Endothelial cell of umbilical vein (primary cell): ENCODE data around the gene NID2. TPM values are rescaled to one million over a fixed set of nuclear protein-coding genes. Genes with fewer than 3 reads are reported as not detected.

Source experiments
- BruUV-seq: library from RNA; stranded (reverse); fragments of 400-500 nt; replicated peaks from 2 replicates; lab custom pipeline; 2021; lab: Mats Ljungman, UMichigan
- CTCF ChIA-PET: fragments of 300-600, 350-600 bp; sonication (Branson Sonifier 250); formaldehyde crosslinking; loops from one replicate; lab custom pipeline; 2021; ENCODE audit warnings: antibody characterized with exemption, inconsistent platforms; lab: Charles Lee
- POLR2A ChIA-PET: fragments of 300-600, 350-600 bp; sonication (Branson Sonifier 250); formaldehyde crosslinking; loops from one replicate; lab custom pipeline; 2021; ENCODE audit warnings: antibody characterized with exemption, inconsistent platforms; lab: Charles Lee
- DNase-seq: peaks from one replicate; pipeline ENCODE4 v3.0.0-alpha.2; 2011; ENCODE audit warnings: low read depth, low spot score
- FAIRE-seq: peaks from 2 replicates; lab custom pipeline; 2011; peaks lifted over from hg19 to GRCh38; lab: Jason Lieb, UNC
- H2AFZ ChIP-seq: 2 replicates; pipeline ENCODE4 v1.6.0; 2012; ENCODE audit warnings: low read depth, low read length, control low read depth, inconsistent platforms
- H3K27ac ChIP-seq: 2 replicates; pipeline ENCODE4 v1.5.1; 2011; ENCODE audit warnings: low read depth, mild to moderate bottlenecking, control low read depth, low read length, moderate library complexity; ENCODE audit not compliant: insufficient read depth
- H3K27me3 ChIP-seq, 2 experiments: 2 replicates each; pipeline versions ENCODE4 v1.6.0 to v1.6.1; 2011; ENCODE audit warnings: low read length in 2 of 2, mixed read lengths in 1 of 2; ENCODE audit not compliant: control insufficient read depth in 2 of 2, insufficient read depth in 2 of 2
- H3K36me3 ChIP-seq, 2 experiments: 2 replicates in 1 of 2; 3 replicates in 1 of 2; pipeline ENCODE4 v1.5.1; 2011; ENCODE audit warnings: low read length in 2 of 2, mild to moderate bottlenecking in 1 of 2, moderate library complexity in 1 of 2; ENCODE audit not compliant: control insufficient read depth in 2 of 2, insufficient read depth in 2 of 2; ENCODE audit errors: extremely low read depth in 1 of 2
- H3K4me1 ChIP-seq: 3 replicates; pipeline ENCODE4 v1.5.1; 2011; ENCODE audit warnings: mild to moderate bottlenecking, low read length; ENCODE audit not compliant: control insufficient read depth, insufficient read depth; ENCODE audit errors: extremely low read depth
- H3K4me2 ChIP-seq: 2 replicates; pipeline ENCODE4 v1.6.1; 2011; ENCODE audit warnings: low read length, control low read depth, mixed read lengths; ENCODE audit not compliant: insufficient read depth
- H3K4me3 ChIP-seq, 3 experiments: fragments of 200-600 bp in 1 of 3; sonication (generic), shearing (Covaris generic) in 1 of 3; replicated peaks in 1 of 3; 2 replicates each; pipeline ENCODE4 v1.5.1; 2011 to 2016; ENCODE audit warnings: control low read depth in 3 of 3, low read length in 3 of 3, mild to moderate bottlenecking in 2 of 3, inconsistent platforms in 1 of 3, low read depth in 1 of 3, moderate library complexity in 1 of 3; ENCODE audit not compliant: insufficient read depth in 1 of 3
- H3K79me2 ChIP-seq: 2 replicates; pipeline ENCODE4 v1.6.0; 2012; ENCODE audit warnings: low read length, inconsistent platforms; ENCODE audit not compliant: control insufficient read depth, insufficient read depth
- H3K9ac ChIP-seq: replicated peaks from 2 replicates; pipeline ENCODE3; 2011; ENCODE audit warnings: low read length, control low read depth; ENCODE audit not compliant: insufficient read depth; ENCODE audit errors: extremely low read depth
- H3K9me1 ChIP-seq: replicated peaks from 3 replicates; pipeline ENCODE4 v1.6.0; 2011; ENCODE audit warnings: mild to moderate bottlenecking, low read length; ENCODE audit not compliant: control insufficient read depth, insufficient read depth; ENCODE audit errors: extremely low read depth
- H3K9me3 ChIP-seq: replicated peaks from 2 replicates; pipeline ENCODE4 v1.5.1; 2012; ENCODE audit warnings: low read length, inconsistent platforms; ENCODE audit not compliant: control insufficient read depth, insufficient read depth
- H4K20me1 ChIP-seq: replicated peaks from 2 replicates; pipeline ENCODE3; 2011; ENCODE audit warnings: mild to moderate bottlenecking, low read length; ENCODE audit not compliant: control insufficient read depth, insufficient read depth; ENCODE audit errors: extremely low read depth
- CTCF ChIP-seq, 2 donors: IDR thresholded peaks; 1 replicate in 1 of 2; 2 replicates in 1 of 2; pipeline ENCODE4 v1.5.1; 2011; ENCODE audit warnings: low read length in 2 of 2, mild to moderate bottlenecking in 2 of 2, moderate library complexity in 2 of 2, control low read depth in 1 of 2, inconsistent platforms in 1 of 2, low read depth in 1 of 2; ENCODE audit not compliant: insufficient read depth in 1 of 2; ENCODE audit errors: extremely low read depth in 1 of 2
- EZH2 ChIP-seq: IDR thresholded peaks from 2 replicates; pipeline ENCODE4 v1.6.1; 2012; ENCODE audit warnings: borderline replicate concordance, low read depth, mild to moderate bottlenecking, moderate library complexity, low read length, inconsistent platforms; ENCODE audit not compliant: severe bottlenecking
- FOS ChIP-seq: IDR thresholded peaks from 2 replicates; pipeline ENCODE4 v1.6.1; 2011; ENCODE audit warnings: mild to moderate bottlenecking, low read length, moderate library complexity, borderline replicate concordance; ENCODE audit not compliant: insufficient read depth
- GATA2 ChIP-seq: IDR thresholded peaks from 2 replicates; pipeline ENCODE4 v1.7.0; 2011; ENCODE audit warnings: low read depth, mild to moderate bottlenecking, moderate library complexity, mixed read lengths, low read length; ENCODE audit not compliant: insufficient read length, insufficient read depth
- JUN ChIP-seq: IDR thresholded peaks from 2 replicates; pipeline ENCODE4 v1.6.1; 2011; ENCODE audit warnings: borderline replicate concordance, low read depth; ENCODE audit not compliant: insufficient read length, insufficient read depth
- MYC ChIP-seq: IDR thresholded peaks from one replicate; pipeline ENCODE4 v1.6.1; 2011; ENCODE audit warnings: mild to moderate bottlenecking, low read depth, low read length
- POLR2A ChIP-seq: IDR thresholded peaks from 2 replicates; pipeline ENCODE4 v1.6.1; 2012; ENCODE audit warnings: low read depth, mild to moderate bottlenecking, control low read depth, low read length
- POLR2AphosphoS5 ChIP-seq: IDR thresholded peaks from 2 replicates; pipeline ENCODE4 v1.6.1; 2012; ENCODE audit warnings: low read depth, mild to moderate bottlenecking, control low read depth, low read length, moderate library complexity; ENCODE audit not compliant: insufficient read depth
- dilution Hi-C: fragments of 300-500 bp; cut with MboI; formaldehyde crosslinking; loops from one replicate; pipeline ENCODE4 v1.15.0; 2019; ENCODE audit warnings: low sequenced_read_pairs; ENCODE audit not compliant: extremely low pct_ligation_motif_present
- intact Hi-C: fragments of 100-400 bp; cut with micrococcal nuclease; formaldehyde crosslinking; loops from one replicate; pipeline ENCODE4 v1.10.0; 2022
- polyA plus RNA-seq, 4 experiments: library from polyadenylated mRNA; depleted of rRNA in 3 of 4; stranded (reverse) in 3 of 4; unstranded in 1 of 4; fragments of >200 nt; gene quantifications; 2 replicates each; pipeline versions ENCODE4 v1.2.1 to v1.2.3, GENCODE V29; 2011 to 2012; ENCODE audit warnings: missing spikeins in 1 of 4
- total RNA-seq: library from RNA; stranded (reverse); gene quantifications from 2 replicates; pipeline ENCODE4 v1.2.3, GENCODE V29; 2021
- TF ChIP-seq, protein P1 (sequence below): IDR thresholded peaks from 2 replicates; pipeline ENCODE4 v1.6.1; 2011; ENCODE audit not compliant: insufficient read depth, insufficient read length

The NID2 gene
- total and polyA plus RNA-seq, 2 donors (not counting 3 experiments of a cell fraction or from before 2014, with no cell fraction given) = 22.5 to 56.7 TPM

GRCh38 chr14:52058341-52058740, 10.5 kb downstream of the NID2 start:
- intact Hi-C loops = no loop called here
- Histone ChIP-seq H2AFZ (no peak overlapping the region), H3K9me3 (no peaks in the 10 kb centered on the region), H3K36me3 (no peaks in the 10 kb centered on the region), H3K79me2 (no peaks in the 10 kb centered on the region), H4K20me1 (no peaks in the 10 kb centered on the region), H3K4me2 (no peak overlapping the region), H3K27me3 (peaks cover 2 to 4% of the 10 kb centered on the region in 2 experiments), H3K27ac (no peak overlapping the region), H3K4me1 (no peaks in the 10 kb centered on the region), H3K4me3 (no peak overlapping the region), H3K9ac (no peak overlapping the region), H3K9me1 (no peaks in the 10 kb centered on the region)
- dilution Hi-C loops = no loop called here
- DNase-seq = no peak
- CTCF ChIA-PET = interaction anchor here (1.0 to 2.8 kb wide), 4 partner anchors 10 to 13 kb away, joined by 4 to 10 read pairs (median 6); partner anchors contain the start of gene NID2
- BruUV-seq = no TSS peak
- FAIRE-seq = no peak
- POLR2A ChIA-PET = no interaction called here
- TF ChIP-seq POLR2AphosphoS5 (no peak), POLR2A (no peak), MYC (no peak), FOS (no peak), EZH2 (no peak), CTCF (IDR thresholded peaks at IDR 0.05; ENCODE audit: extremely low read depth in 1 of 2, insufficient read depth in 1 of 2, low read depth in 1 of 2, low read length in 2 of 2) (no peak), JUN (no peak), GATA2 (no peak)
- TF ChIP-seq, protein P1, sequence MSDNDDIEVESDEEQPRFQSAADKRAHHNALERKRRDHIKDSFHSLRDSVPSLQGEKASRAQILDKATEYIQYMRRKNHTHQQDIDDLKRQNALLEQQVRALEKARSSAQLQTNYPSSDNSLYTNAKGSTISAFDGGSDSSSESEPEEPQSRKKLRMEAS = no peak
